Trophoblast cell (in vitro differentiated cells and primary cell): ENCODE data around the gene LINGO4.

Experiments used
- DNase-seq, 2 donors: peaks; one replicate each; pipeline ENCODE4 v3.0.0-alpha.2; 2016
- H2AFZ ChIP-seq: 2 replicates; pipeline ENCODE4 v1.6.1; 2013; ENCODE audit warnings: low read length, moderate library complexity, mild to moderate bottlenecking; ENCODE audit not compliant: insufficient read depth, poor library complexity
- H2AK5ac ChIP-seq: 2 replicates; pipeline ENCODE4 v1.6.1; 2013; ENCODE audit warnings: mild to moderate bottlenecking, low read length
- H2BK120ac ChIP-seq: 2 replicates; pipeline ENCODE4 v1.6.1; 2013; ENCODE audit warnings: low read length, mild to moderate bottlenecking, moderate library complexity; ENCODE audit not compliant: insufficient read depth, poor library complexity
- H2BK12ac ChIP-seq: 2 replicates; pipeline ENCODE4 v1.6.1; 2013; ENCODE audit warnings: mild to moderate bottlenecking, low read length, moderate library complexity
- H2BK5ac ChIP-seq: 2 replicates; pipeline ENCODE4 v1.6.1; 2013; ENCODE audit warnings: low read length, low read depth, moderate library complexity, mild to moderate bottlenecking; ENCODE audit not compliant: poor library complexity
- H3K14ac ChIP-seq: 2 replicates; pipeline ENCODE4 v1.6.1; 2013; ENCODE audit warnings: mild to moderate bottlenecking, low read length
- H3K18ac ChIP-seq: 2 replicates; pipeline ENCODE4 v1.6.1; 2013; ENCODE audit warnings: mild to moderate bottlenecking, low read length
- H3K23ac ChIP-seq: 2 replicates; pipeline ENCODE4 v1.6.1; 2013; ENCODE audit warnings: low read length
- H3K27ac ChIP-seq: 2 replicates; pipeline ENCODE4 v1.5.1; 2013; ENCODE audit warnings: low read depth, mild to moderate bottlenecking, inconsistent platforms, low read length, moderate library complexity
- H3K27me3 ChIP-seq: 2 replicates; pipeline ENCODE4 v1.6.1; 2013; ENCODE audit warnings: inconsistent platforms, mild to moderate bottlenecking, low read length, moderate library complexity; ENCODE audit not compliant: insufficient read depth
- H3K36me3 ChIP-seq, 2 experiments: 1 replicate in 1 of 2; 2 replicates in 1 of 2; pipeline ENCODE4 v1.6.1; 2013; ENCODE audit warnings: low read length in 2 of 2, mild to moderate bottlenecking in 2 of 2, moderate library complexity in 1 of 2; ENCODE audit not compliant: insufficient read depth in 2 of 2, control insufficient read depth in 1 of 2
- H3K4ac ChIP-seq: 2 replicates; pipeline ENCODE4 v1.6.1; 2013; ENCODE audit warnings: low read depth, mild to moderate bottlenecking, low read length, moderate library complexity
- H3K4me1 ChIP-seq, 2 experiments: 1 replicate in 1 of 2; 2 replicates in 1 of 2; pipeline ENCODE4 v1.6.1; 2013; ENCODE audit warnings: low read length in 2 of 2, mild to moderate bottlenecking in 2 of 2, moderate library complexity in 1 of 2; ENCODE audit not compliant: insufficient read depth in 2 of 2, control insufficient read depth in 1 of 2
- H3K4me2 ChIP-seq: 2 replicates; pipeline ENCODE4 v1.6.1; 2013; ENCODE audit warnings: inconsistent platforms, mild to moderate bottlenecking, low read length, moderate library complexity
- H3K4me3 ChIP-seq: 2 replicates; pipeline ENCODE4 v1.5.1; 2013; ENCODE audit warnings: mild to moderate bottlenecking, low read depth, low read length, inconsistent platforms
- H3K79me1 ChIP-seq: one replicate; pipeline ENCODE4 v1.6.1; 2013; ENCODE audit warnings: low read length
- H3K79me2 ChIP-seq: 2 replicates; pipeline ENCODE4 v1.6.1; 2013; ENCODE audit warnings: low read length, mild to moderate bottlenecking; ENCODE audit not compliant: control insufficient read depth, insufficient read depth, poor library complexity
- H3K9ac ChIP-seq: 2 replicates; pipeline ENCODE4 v1.6.1; 2013; ENCODE audit warnings: mild to moderate bottlenecking, low read length
- H3K9me3 ChIP-seq: 2 replicates; pipeline ENCODE4 v1.6.1; 2013; ENCODE audit warnings: low read depth, mild to moderate bottlenecking, control low read depth, inconsistent platforms, low read length; ENCODE audit not compliant: insufficient read depth
- H4K12ac ChIP-seq: 2 replicates; pipeline ENCODE4 v1.6.1; 2013; ENCODE audit warnings: low read depth, mild to moderate bottlenecking, low read length, moderate library complexity
- H4K8ac ChIP-seq: 2 replicates; pipeline ENCODE4 v1.6.1; 2013; ENCODE audit warnings: low read depth, mild to moderate bottlenecking, low read length, moderate library complexity
- H4K91ac ChIP-seq: one replicate; pipeline ENCODE4 v1.6.1; 2013; ENCODE audit warnings: low read depth, mild to moderate bottlenecking, low read length, moderate library complexity
- WGBS: extraction: QIAGEN DNeasy Blood & Tissue Kit; methylation state at CpG from one replicate; pipeline ENCODE4 v1.1.7; 2013; ENCODE audit warnings: missing lambda C conversion rate; ENCODE audit not compliant: insufficient read length, insufficient coverage; ENCODE audit errors: extremely low coverage; 5-methylcytosine and 5-hydroxymethylcytosine counted together

LINGO4 gene

DNA sequence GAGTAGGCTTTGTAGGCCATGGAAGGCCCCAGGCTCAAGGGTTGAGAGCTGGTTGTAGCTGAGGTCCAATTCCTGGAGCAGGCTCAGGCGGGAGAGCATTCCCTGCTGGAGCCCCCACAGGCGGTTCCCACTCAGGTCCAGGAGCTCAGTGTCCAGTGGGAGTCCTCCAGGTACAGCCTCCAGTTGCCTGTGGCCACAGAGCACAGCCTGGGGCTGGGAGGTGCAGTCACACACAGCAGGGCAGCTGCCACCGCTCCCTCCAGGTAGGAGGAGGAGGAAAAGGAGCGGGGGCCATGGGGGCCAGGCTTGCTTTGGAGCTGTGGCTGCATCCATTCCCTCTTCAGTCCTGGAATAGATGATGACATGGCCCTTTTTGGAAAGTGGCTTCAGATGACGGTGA, 2.8 kb downstream of the LINGO4 start:
- Histone ChIP-seq H4K12ac (no peak overlapping the region), H4K8ac (no peak overlapping the region), H3K4me2 (no peak overlapping the region), H3K27me3 (no peaks in the 10 kb centered on the region), H2BK12ac (no peak overlapping the region), H3K18ac (no peak overlapping the region), H2AK5ac (no peak overlapping the region), H3K9ac (no peak overlapping the region), H3K4me3 (peak overlapping the region; percentile 30), H2BK5ac (no peak overlapping the region), H3K79me1 (no peaks in the 10 kb centered on the region), H2AFZ (no peak overlapping the region), H4K91ac (no peak overlapping the region), H3K4me1 (no peaks in the 10 kb centered on the region), H3K9me3 (no peaks in the 10 kb centered on the region), H3K79me2 (no peaks in the 10 kb centered on the region), H3K4ac (no peak overlapping the region), H3K36me3 (no peaks in the 10 kb centered on the region), H3K14ac (no peak overlapping the region), H2BK120ac (no peak overlapping the region), H3K23ac (no peak overlapping the region), H3K27ac (no peak overlapping the region)
- no peak for DNase-seq
- no CpG with 5 or more reads among the region's 5 CpGs for WGBS

DNA sequence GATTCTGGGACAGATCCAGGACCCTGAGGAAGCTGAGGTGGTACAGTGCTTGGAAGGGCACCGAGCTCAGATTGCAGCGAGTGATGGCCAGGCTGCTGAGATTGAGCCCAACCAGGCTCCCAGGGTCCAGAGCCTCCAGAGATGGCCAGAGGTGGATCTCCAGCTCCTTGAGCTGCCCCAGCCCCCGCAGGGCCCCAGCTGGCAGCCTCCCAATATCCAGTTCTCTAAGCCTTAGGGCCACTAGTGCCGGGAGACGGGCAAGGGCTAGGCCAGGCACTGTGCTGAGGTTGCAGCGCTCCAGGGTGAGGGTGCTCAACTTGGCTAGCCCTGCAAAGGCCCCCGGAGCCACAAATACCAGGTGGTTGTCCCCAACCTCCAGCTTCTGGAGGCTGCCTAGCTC, 3.4 kb downstream of the LINGO4 start:
- Histone ChIP-seq H2AK5ac (no peak overlapping the region), H3K4me1 (no peaks in the 10 kb centered on the region), H4K91ac (no peak overlapping the region), H3K79me2 (no peaks in the 10 kb centered on the region), H3K4ac (no peak overlapping the region), H2BK5ac (no peak overlapping the region), H4K8ac (no peak overlapping the region), H3K14ac (no peak overlapping the region), H3K18ac (no peak overlapping the region), H3K36me3 (no peaks in the 10 kb centered on the region), H3K9me3 (no peaks in the 10 kb centered on the region), H3K27ac (no peak overlapping the region), H3K79me1 (no peaks in the 10 kb centered on the region), H3K27me3 (no peaks in the 10 kb centered on the region), H4K12ac (no peak overlapping the region), H2BK120ac (no peak overlapping the region), H3K23ac (no peak overlapping the region), H2BK12ac (no peak overlapping the region), H2AFZ (no peak overlapping the region), H3K9ac (no peak overlapping the region), H3K4me2 (no peak overlapping the region), H3K4me3 (no peak overlapping the region)
- no CpG with 5 or more reads among the region's 7 CpGs for WGBS
- DNase-seq = no peak

GRCh38 chr1:151801310-151801820, 3.9 kb downstream of the LINGO4 start:
- Histone ChIP-seq H4K8ac (no peak overlapping the region), H3K9ac (no peak overlapping the region), H3K23ac (no peak overlapping the region), H3K9me3 (no peaks in the 10 kb centered on the region), H2AFZ (no peak overlapping the region), H2BK120ac (no peak overlapping the region), H3K4me2 (no peak overlapping the region), H3K18ac (no peak overlapping the region), H4K12ac (no peak overlapping the region), H2AK5ac (no peak overlapping the region), H3K14ac (no peak overlapping the region), H2BK5ac (no peak overlapping the region), H3K27me3 (no peaks in the 10 kb centered on the region), H3K4ac (no peak overlapping the region), H3K36me3 (no peaks in the 10 kb centered on the region), H4K91ac (no peak overlapping the region), H3K79me1 (no peaks in the 10 kb centered on the region), H3K4me3 (no peak overlapping the region), H3K4me1 (no peaks in the 10 kb centered on the region), H3K79me2 (no peaks in the 10 kb centered on the region), H2BK12ac (no peak overlapping the region), H3K27ac (no peak overlapping the region)
- DNase-seq = no peak
- WGBS = no CpG with 5 or more reads among the region's 12 CpGs

- Histone ChIP-seq H3K9ac (no peak overlapping the region), H3K4me2 (no peak overlapping the region), H3K27ac (no peak overlapping the region), H2BK5ac (no peak overlapping the region), H4K8ac (no peak overlapping the region), H3K79me1 (no peaks in the 10 kb centered on the region), H2AFZ (no peak overlapping the region), H3K79me2 (no peaks in the 10 kb centered on the region), H3K36me3 (no peaks in the 10 kb centered on the region), H3K4ac (no peak overlapping the region), H3K14ac (no peak overlapping the region), H2AK5ac (no peak overlapping the region), H3K4me3 (no peak overlapping the region), H4K12ac (no peak overlapping the region), H3K4me1 (no peaks in the 10 kb centered on the region), H2BK120ac (no peak overlapping the region), H4K91ac (no peak overlapping the region), H3K18ac (no peak overlapping the region), H3K27me3 (no peaks in the 10 kb centered on the region), H3K9me3 (no peaks in the 10 kb centered on the region), H3K23ac (no peak overlapping the region), H2BK12ac (no peak overlapping the region)
- WGBS = no CpG with 5 or more reads among the region's 8 CpGs
- no peak for DNase-seq
Observed at GRCh38 chr1:151800830-151801229, 4.4 kb downstream of the LINGO4 start.
